GM23338 (cell line): Measurements from ENCODE around the gene RAP2B. TPM values are rescaled to one million over a fixed set of nuclear protein-coding genes. Genes with fewer than 3 reads are reported as not detected.

Source experiments
- ATAC-seq: fragments of 200-7000 bp; cut with Tn5 transposase; 3 replicates; pipeline ENCODE4 v1.9.1; 2020
- DNase-seq: peaks from one replicate; pipeline ENCODE4 v3.0.0-alpha.2; 2015; ENCODE audit warnings: low spot score
- H2AFZ ChIP-seq: fragments of 200-600 bp; sonication (generic); 2 replicates; pipeline ENCODE4 v1.8.0; 2016; ENCODE audit warnings: antibody characterized with exemption, mild to moderate bottlenecking, moderate library complexity
- H3F3A ChIP-seq: fragments of 200-600 bp; sonication (generic); replicated peaks from 2 replicates; pipeline ENCODE4 v1.8.0; 2017; ENCODE audit warnings: antibody characterized with exemption, mixed run types, low read depth
- H3K27ac ChIP-seq: fragments of 200-600 bp; sonication (generic); 2 replicates; pipeline ENCODE4 v1.6.1; 2016; ENCODE audit warnings: low read depth
- H3K27me3 ChIP-seq: fragments of 200-600 bp; sonication (generic); 2 replicates; pipeline ENCODE4 v1.8.0; 2016; ENCODE audit warnings: mild to moderate bottlenecking, mixed run types, moderate library complexity; ENCODE audit not compliant: insufficient read depth
- H3K36me3 ChIP-seq: fragments of 200-600 bp; sonication (generic); 2 replicates; pipeline ENCODE4 v1.8.0; 2016; ENCODE audit warnings: mild to moderate bottlenecking; ENCODE audit not compliant: insufficient read depth
- H3K4me1 ChIP-seq: fragments of 200-600 bp; sonication (generic); 2 replicates; pipeline ENCODE4 v1.8.0; 2016; ENCODE audit warnings: mild to moderate bottlenecking, moderate library complexity; ENCODE audit not compliant: insufficient read depth
- H3K4me2 ChIP-seq: fragments of 200-600 bp; sonication (generic); 2 replicates; pipeline ENCODE4 v1.7.1; 2017; ENCODE audit warnings: mixed run types
- H3K4me3 ChIP-seq: fragments of 200-600 bp; sonication (generic); 2 replicates; pipeline ENCODE4 v1.6.1; 2016; ENCODE audit warnings: mixed run types
- H3K79me2 ChIP-seq: fragments of 200-600 bp; sonication (generic); replicated peaks from 2 replicates; pipeline ENCODE4 v1.8.0; 2017; ENCODE audit warnings: mild to moderate bottlenecking; ENCODE audit not compliant: insufficient read depth
- H3K9me2 ChIP-seq: fragments of 200-600 bp; sonication (generic); 2 replicates; pipeline ENCODE4 v1.8.0; 2017; ENCODE audit not compliant: insufficient read depth
- H4K20me1 ChIP-seq: fragments of 200-600 bp; sonication (generic); replicated peaks from 2 replicates; pipeline ENCODE4 v1.8.0; 2017; ENCODE audit warnings: mild to moderate bottlenecking; ENCODE audit not compliant: insufficient read depth
- H3K27ac Mint-ChIP-seq: 2 replicates; pipeline ENCODE4 v1.8.0; 2020; ENCODE audit warnings: inconsistent platforms, mild to moderate bottlenecking, moderate library complexity, mixed read lengths
- H3K27me3 Mint-ChIP-seq: 3 replicates; pipeline ENCODE4 v1.8.0; 2022; ENCODE audit warnings: low read depth, mild to moderate bottlenecking, moderate library complexity, mixed read lengths, inconsistent platforms; ENCODE audit not compliant: insufficient read depth, poor library complexity
- H3K36me3 Mint-ChIP-seq: 3 replicates; pipeline ENCODE4 v1.8.0; 2021; ENCODE audit warnings: low read depth, mild to moderate bottlenecking, inconsistent platforms, moderate library complexity, mixed read lengths
- H3K4me1 Mint-ChIP-seq: 3 replicates; pipeline ENCODE4 v1.8.0; 2020; ENCODE audit warnings: mild to moderate bottlenecking, inconsistent platforms, mixed read lengths
- H3K4me3 Mint-ChIP-seq: 3 replicates; pipeline ENCODE4 v1.8.0; 2021; ENCODE audit warnings: moderate library complexity, mild to moderate bottlenecking, inconsistent platforms, mixed read lengths
- H3K9me3 Mint-ChIP-seq: 3 replicates; pipeline ENCODE4 v1.8.0; 2020; ENCODE audit warnings: moderate library complexity, mild to moderate bottlenecking, inconsistent platforms, mixed read lengths
- CREB1 ChIP-seq: fragments of 250-450 bp; sonication (Bioruptor Pico); IDR thresholded peaks from 2 replicates; pipeline ENCODE4 v1.5.0; 2020; ENCODE audit warnings: low read depth, mild to moderate bottlenecking, moderate library complexity
- EZH2 ChIP-seq: fragments of 200-600 bp; sonication (generic); IDR thresholded peaks from one replicate; pipeline ENCODE4 v1.8.0; 2017; ENCODE audit warnings: antibody characterized with exemption, mild to moderate bottlenecking, low read depth; ENCODE audit not compliant: unreplicated experiment
- EZH2phosphoT487 ChIP-seq: fragments of 200-600 bp; sonication (generic); IDR thresholded peaks from one replicate; pipeline ENCODE4 v1.8.1; 2018; ENCODE audit warnings: antibody characterized with exemption; ENCODE audit not compliant: unreplicated experiment
- JUNB ChIP-seq: IDR thresholded peaks from one replicate; pipeline ENCODE4 v1.6.1; 2016; ENCODE audit warnings: antibody characterized with exemption; ENCODE audit not compliant: unreplicated experiment
- NANOG ChIP-seq: IDR thresholded peaks from 2 replicates; pipeline ENCODE4 v1.6.1; 2016; ENCODE audit warnings: antibody characterized with exemption, borderline replicate concordance
- POLR2AphosphoS5 ChIP-seq: IDR thresholded peaks from 2 replicates; pipeline ENCODE4 v1.6.1; 2016; ENCODE audit warnings: antibody characterized with exemption, low read depth
- STAT1 ChIP-seq: IDR thresholded peaks from one replicate; pipeline ENCODE4 v1.6.1; 2016; ENCODE audit warnings: antibody characterized with exemption; ENCODE audit not compliant: unreplicated experiment
- ZNF114 ChIP-seq: fragments of 250-450 bp; sonication (Bioruptor Pico); IDR thresholded peaks from 2 replicates; pipeline ENCODE4 v1.5.0; 2020; ENCODE audit warnings: mild to moderate bottlenecking, moderate library complexity
- ZNF331 ChIP-seq: fragments of 250-450 bp; sonication (Bioruptor Pico); IDR thresholded peaks from 2 replicates; pipeline ENCODE4 v1.5.0; 2020; ENCODE audit warnings: low read depth, mild to moderate bottlenecking, moderate library complexity
- ZNF462 ChIP-seq: fragments of 250-450 bp; sonication (Bioruptor Pico); IDR thresholded peaks from 2 replicates; pipeline ENCODE4 v1.5.0; 2020; ENCODE audit warnings: mild to moderate bottlenecking, moderate library complexity
- polyA plus RNA-seq: library from polyadenylated mRNA; unstranded; fragments of >200 nt; fragmentation: Nextera tagmentation; extraction: Ambion mirVana; gene quantifications from 2 replicates; pipeline ENCODE4 v1.2.1, GENCODE V29; 2016
- total RNA-seq: library from RNA; depleted of rRNA; stranded (reverse); fragments of >200 nt; shearing (Covaris generic); gene quantifications from 2 replicates; pipeline ENCODE4 v1.2.3, GENCODE V29; 2014
- TF ChIP-seq, protein P1 (sequence below), 2 experiments: fragments of 200-600 bp in 1 of 2; sonication (generic) in 1 of 2; conservative IDR thresholded peaks; 2 replicates each; pipeline versions ENCODE4 v1.5.1 to v1.6.1; 2016 to 2017; ENCODE audit warnings: antibody characterized with exemption in 2 of 2, low read depth in 2 of 2, mild to moderate bottlenecking in 2 of 2, moderate library complexity in 1 of 2
- TF ChIP-seq, protein P2 (sequence below): IDR thresholded peaks from 2 replicates; pipeline ENCODE4 v1.6.1; 2016; ENCODE audit warnings: antibody characterized with exemption
- TF ChIP-seq, protein P3 (sequence below): IDR thresholded peaks from one replicate; pipeline ENCODE4 v1.6.1; 2018; ENCODE audit warnings: antibody characterized with exemption; ENCODE audit not compliant: unreplicated experiment

Gene RAP2B
- total and polyA plus RNA-seq, 2 experiments from 2014 or later = 22.5 to 24.0 TPM

DNA sequence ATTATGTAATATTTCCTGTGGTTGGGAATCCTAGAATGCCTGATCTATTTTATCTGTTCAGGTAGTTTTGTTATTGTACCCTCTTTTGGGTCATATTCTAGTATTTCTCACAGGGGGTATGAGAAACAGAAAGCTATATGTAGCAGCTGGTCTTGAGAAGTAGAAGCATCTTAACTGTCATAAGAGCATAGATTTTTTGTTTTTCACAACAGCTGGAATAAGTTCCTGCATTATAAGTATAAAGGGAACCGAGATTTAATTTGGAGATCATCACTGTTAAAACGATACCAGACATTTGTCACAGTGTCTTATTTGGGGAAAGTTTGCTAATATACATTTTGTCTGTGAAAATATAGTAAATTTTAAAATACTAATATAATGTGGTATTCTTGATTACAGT is 4.8 kb downstream of the RAP2B start:
- H3F3A ChIP-seq = no peaks in the 10 kb centered on the region
- H4K20me1 ChIP-seq = peaks cover 34% of the 10 kb centered on the region
- H3K27ac ChIP-seq = no peak overlapping the region
- peaks cover 56% of the 10 kb centered on the region for H3K79me2 ChIP-seq
- no peak overlapping the region for H3K27ac Mint-ChIP-seq
- peaks cover 24% of the 10 kb centered on the region for H3K4me1 ChIP-seq
- H3K9me3 Mint-ChIP-seq = no peaks in the 10 kb centered on the region
- no peak overlapping the region for H3K4me3 ChIP-seq
- no peak overlapping the region for H3K4me3 Mint-ChIP-seq
- H3K36me3 Mint-ChIP-seq = peaks cover 5% of the 10 kb centered on the region; the same call in 1 of the 3 replicates
- DNase-seq = no peak
- no peaks in the 10 kb centered on the region for H3K9me2 ChIP-seq
- peak overlapping the region; percentile 95; the same call in 1 of the 2 replicates for H3K4me2 ChIP-seq
- H3K36me3 ChIP-seq = no peaks in the 10 kb centered on the region
- H3K27me3 ChIP-seq = no peaks in the 10 kb centered on the region
- peaks cover 7% of the 10 kb centered on the region for H3K27me3 Mint-ChIP-seq
- H3K4me1 Mint-ChIP-seq = peaks cover 32% of the 10 kb centered on the region; the same call in 2 of the 3 replicates
- H2AFZ ChIP-seq = no peak overlapping the region
- ATAC-seq = no peak
- TF ChIP-seq, protein P1, sequence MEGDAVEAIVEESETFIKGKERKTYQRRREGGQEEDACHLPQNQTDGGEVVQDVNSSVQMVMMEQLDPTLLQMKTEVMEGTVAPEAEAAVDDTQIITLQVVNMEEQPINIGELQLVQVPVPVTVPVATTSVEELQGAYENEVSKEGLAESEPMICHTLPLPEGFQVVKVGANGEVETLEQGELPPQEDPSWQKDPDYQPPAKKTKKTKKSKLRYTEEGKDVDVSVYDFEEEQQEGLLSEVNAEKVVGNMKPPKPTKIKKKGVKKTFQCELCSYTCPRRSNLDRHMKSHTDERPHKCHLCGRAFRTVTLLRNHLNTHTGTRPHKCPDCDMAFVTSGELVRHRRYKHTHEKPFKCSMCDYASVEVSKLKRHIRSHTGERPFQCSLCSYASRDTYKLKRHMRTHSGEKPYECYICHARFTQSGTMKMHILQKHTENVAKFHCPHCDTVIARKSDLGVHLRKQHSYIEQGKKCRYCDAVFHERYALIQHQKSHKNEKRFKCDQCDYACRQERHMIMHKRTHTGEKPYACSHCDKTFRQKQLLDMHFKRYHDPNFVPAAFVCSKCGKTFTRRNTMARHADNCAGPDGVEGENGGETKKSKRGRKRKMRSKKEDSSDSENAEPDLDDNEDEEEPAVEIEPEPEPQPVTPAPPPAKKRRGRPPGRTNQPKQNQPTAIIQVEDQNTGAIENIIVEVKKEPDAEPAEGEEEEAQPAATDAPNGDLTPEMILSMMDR (conservative IDR thresholded peaks at IDR 0.05; ENCODE audit: low read depth in 2 of 2) = no peak
- no peak for TF ChIP-seq ZNF331 (CRISPR knock-in tag)
- no peak for TF ChIP-seq ZNF462 (CRISPR knock-in tag)
- TF ChIP-seq ZNF114 (CRISPR knock-in tag) = no peak
- no peak for TF ChIP-seq JUNB
- TF ChIP-seq, protein P2, sequence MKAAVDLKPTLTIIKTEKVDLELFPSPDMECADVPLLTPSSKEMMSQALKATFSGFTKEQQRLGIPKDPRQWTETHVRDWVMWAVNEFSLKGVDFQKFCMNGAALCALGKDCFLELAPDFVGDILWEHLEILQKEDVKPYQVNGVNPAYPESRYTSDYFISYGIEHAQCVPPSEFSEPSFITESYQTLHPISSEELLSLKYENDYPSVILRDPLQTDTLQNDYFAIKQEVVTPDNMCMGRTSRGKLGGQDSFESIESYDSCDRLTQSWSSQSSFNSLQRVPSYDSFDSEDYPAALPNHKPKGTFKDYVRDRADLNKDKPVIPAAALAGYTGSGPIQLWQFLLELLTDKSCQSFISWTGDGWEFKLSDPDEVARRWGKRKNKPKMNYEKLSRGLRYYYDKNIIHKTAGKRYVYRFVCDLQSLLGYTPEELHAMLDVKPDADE = no peak
- no peak for TF ChIP-seq NANOG
- TF ChIP-seq EZH2phosphoT487 = no peak
- TF ChIP-seq CREB1 = no peak
- no peak for TF ChIP-seq POLR2AphosphoS5
- no peak for TF ChIP-seq EZH2
- TF ChIP-seq STAT1 = no peak
- TF ChIP-seq, protein P3, sequence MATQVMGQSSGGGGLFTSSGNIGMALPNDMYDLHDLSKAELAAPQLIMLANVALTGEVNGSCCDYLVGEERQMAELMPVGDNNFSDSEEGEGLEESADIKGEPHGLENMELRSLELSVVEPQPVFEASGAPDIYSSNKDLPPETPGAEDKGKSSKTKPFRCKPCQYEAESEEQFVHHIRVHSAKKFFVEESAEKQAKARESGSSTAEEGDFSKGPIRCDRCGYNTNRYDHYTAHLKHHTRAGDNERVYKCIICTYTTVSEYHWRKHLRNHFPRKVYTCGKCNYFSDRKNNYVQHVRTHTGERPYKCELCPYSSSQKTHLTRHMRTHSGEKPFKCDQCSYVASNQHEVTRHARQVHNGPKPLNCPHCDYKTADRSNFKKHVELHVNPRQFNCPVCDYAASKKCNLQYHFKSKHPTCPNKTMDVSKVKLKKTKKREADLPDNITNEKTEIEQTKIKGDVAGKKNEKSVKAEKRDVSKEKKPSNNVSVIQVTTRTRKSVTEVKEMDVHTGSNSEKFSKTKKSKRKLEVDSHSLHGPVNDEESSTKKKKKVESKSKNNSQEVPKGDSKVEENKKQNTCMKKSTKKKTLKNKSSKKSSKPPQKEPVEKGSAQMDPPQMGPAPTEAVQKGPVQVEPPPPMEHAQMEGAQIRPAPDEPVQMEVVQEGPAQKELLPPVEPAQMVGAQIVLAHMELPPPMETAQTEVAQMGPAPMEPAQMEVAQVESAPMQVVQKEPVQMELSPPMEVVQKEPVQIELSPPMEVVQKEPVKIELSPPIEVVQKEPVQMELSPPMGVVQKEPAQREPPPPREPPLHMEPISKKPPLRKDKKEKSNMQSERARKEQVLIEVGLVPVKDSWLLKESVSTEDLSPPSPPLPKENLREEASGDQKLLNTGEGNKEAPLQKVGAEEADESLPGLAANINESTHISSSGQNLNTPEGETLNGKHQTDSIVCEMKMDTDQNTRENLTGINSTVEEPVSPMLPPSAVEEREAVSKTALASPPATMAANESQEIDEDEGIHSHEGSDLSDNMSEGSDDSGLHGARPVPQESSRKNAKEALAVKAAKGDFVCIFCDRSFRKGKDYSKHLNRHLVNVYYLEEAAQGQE = no peak
